HG03095 (cell line): ENCODE results near the gene NR3C1.
A peak's percentile ranks its signal among the peaks of the same experiment; 100 is the strongest.

Source experiments
- ATAC-seq: cut with Tn5 transposase; IDR thresholded peaks from one replicate; pipeline ENCODE4 v1.9.1; 2021; ENCODE audit warnings: moderate library complexity; ENCODE audit not compliant: unreplicated experiment

The NR3C1 gene

GRCh38 chr5:143426437-143426991, 23.0 kb upstream of the NR3C1 start:
- peak; percentile 63 for ATAC-seq

GRCh38 chr5:143425835-143426234, 22.3 kb upstream of the NR3C1 start:
- no peak for ATAC-seq

GRCh38 chr5:143418140-143418866, 14.8 kb upstream of the NR3C1 start:
- ATAC-seq: peak; percentile 44

DNA sequence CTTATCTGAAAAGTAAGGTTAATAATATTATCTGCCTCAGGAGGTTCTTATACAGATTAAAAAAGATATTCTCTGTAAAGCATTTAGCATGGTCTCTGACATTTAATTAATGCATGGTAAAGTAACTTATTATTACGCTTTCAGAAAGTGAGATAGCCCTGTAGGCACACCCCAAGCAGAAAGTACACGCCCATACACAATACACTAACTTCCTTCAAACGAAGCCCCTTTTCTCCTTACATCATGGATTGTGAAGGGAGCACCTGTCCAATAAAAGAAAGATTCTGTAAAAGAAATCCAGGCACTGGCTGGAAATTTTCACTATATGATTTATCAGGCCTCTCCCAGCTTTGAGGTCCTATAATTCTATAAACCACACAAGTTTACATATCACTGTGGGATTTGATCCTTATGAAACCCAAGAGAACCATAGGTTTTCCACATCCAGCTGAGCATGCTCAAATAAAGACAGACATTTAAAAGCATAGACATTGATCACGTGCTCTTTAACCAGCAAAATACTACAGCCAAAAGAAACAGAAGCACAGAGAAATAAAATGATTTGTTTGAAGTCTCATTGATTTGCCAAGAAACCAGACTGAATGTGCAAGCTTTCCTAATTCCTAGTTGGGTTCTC, 14.1 kb upstream of the NR3C1 start:
- no peak for ATAC-seq

- ATAC-seq: no peak
Observed at GRCh38 chr5:143416411-143416810, 12.9 kb upstream of the NR3C1 start.

DNA sequence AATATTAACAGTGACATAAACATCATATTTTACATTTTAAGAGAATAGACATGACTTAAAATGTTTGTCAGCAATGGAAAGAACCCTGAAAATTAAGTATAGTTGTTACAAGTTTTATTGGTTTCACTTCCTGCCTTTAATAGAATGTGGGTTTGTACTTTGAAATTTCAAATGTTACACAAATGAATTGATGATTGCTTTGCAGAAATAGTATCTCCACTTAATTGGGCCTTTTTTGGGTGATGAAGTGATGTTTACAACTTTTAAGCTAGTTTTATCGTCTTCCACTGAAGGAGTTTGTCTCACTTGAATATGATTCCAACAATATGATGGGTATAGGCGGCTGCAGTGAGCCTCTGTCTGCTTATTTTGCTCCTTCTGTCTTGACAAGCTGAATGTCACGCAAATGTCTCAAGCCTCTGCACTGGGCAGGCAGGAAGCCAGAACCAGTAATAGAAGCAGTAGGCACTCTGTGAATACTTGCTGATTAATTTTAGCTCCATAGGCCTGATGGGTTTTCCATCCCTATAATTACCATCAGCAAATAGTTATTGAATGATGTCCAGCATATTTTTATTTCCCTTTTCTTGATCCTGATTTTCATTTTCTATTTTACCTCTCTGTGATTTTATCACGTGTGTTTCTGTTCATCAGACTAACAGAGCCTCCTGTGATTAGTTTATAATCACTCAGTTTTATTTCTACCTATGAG, 10.6 kb upstream of the NR3C1 start:
- peak; percentile 48 for ATAC-seq

- ATAC-seq: no peak
Observed at GRCh38 chr5:143412661-143413342, 9.3 kb upstream of the NR3C1 start.

DNA sequence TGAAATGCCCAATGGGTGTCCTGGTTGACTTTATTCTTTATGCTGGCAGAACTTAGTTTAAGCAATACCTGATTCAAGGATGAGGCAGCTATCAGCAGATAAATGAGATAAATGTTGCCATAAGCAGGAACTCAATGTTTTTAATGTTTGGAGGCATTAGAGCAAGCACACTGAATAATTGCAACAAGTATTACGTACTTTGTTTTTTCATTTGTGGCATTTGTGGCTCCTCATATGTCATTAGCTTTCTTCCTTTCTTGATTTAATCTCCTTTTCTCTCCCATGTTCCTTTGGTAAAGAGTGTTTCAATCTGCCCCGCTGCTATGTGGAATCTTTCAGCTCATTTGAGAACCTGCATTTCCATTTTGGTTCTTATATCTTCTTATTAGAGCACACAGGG, 6.4 kb upstream of the NR3C1 start:
- ATAC-seq: no peak

DNA sequence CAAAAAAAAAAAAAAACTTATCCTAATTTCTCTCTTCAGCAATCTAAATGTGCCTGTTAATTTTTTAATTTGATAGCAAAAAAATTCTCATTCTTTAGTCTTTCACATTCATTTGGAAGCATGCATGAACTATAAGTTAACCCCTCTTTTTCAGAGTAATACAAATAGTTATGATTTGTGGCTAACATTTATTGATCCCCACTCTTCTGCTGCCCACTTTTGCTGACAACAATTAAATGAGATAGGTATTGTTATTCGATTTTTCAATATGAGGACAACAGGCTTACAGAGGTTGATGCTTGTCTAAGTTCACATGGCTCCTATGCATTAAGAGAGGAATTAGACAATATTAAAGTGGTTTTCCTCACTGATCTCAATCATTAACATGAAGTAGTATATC, 2.9 kb upstream of the NR3C1 start:
- ATAC-seq: no peak

DNA sequence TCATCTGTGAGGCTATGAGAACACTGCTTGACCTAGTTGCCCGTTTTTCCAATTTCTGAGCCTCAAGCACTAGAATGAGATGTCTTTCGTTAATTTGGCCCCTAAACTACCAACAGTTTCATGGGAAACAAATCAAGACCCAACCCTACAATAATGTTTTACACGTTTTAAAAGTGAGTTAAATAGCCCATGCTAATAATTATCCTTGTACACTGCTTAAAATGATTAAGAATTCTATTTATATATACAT, 2.3 kb upstream of the NR3C1 start:
- no peak for ATAC-seq

DNA sequence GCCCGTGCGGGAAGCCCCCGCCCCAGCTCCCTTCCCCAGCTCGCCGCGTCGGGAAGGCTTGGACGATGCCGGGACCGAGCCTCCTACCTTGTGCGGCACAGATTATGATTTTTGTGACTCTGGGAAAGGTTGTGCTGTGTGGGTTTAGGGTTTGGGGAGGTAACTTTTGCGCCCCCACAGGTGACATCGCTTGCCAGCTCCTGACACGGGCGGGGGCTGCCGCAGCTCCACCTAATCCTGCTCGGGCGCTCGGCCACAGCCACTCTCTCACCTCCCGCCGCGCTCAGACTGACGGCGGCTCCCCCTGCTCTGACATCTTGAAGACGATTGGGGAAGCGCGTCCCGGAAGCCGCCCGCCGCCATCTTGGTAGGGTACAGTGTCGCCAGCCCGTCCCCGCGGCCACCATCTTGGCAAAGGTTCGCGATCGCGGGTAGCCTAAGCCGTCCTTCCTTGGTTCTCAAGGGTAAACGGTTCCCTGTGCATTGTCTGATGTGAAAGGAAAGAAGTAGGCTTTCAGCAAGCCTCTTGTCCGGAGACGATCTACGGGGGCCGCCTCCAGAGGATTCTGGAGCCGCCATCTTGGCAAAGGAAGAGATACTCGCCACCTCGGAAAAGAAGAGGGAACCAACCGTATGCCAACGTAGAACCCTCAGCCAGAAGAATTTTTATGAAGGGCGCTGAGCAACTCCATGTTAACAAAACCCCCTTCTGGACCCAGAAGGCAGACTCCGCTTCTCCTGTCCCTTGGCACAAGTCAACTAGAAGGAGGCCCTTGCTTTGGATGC, 1.8 kb upstream of the NR3C1 start:
- ATAC-seq: peak; percentile 28

DNA sequence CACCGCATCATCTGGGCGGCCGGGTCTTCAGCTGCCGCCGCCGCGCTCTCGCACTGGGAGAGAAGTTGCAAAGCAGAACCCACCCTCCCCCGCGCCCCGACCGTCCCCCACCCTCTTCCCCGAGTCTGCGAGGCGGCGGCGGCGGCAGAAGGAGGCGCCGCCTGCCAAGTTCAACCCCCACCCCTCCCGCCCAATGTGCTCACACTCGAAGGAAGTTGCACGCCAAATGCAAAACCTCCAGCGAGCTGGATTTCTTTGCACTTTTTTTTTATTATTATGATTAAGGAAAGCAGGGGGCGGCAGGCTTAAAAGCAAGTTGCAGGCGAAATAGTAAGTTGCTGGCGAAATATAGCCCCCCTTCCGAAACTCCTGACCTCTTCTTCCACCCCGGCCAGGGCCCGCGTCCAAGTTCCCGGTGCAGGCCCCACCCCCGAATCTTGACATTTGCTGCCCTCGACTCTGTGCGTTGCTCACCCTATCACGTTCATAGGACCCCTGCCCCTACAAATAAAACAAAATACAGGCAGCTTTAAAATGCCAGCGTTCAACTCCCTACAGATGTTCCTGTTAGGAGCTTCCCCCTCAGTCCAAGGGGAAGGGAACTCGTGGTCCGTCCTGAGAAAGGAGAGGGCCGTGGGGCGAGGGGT, 1.1 kb upstream of the NR3C1 start:
- ATAC-seq: peak; percentile 13

DNA sequence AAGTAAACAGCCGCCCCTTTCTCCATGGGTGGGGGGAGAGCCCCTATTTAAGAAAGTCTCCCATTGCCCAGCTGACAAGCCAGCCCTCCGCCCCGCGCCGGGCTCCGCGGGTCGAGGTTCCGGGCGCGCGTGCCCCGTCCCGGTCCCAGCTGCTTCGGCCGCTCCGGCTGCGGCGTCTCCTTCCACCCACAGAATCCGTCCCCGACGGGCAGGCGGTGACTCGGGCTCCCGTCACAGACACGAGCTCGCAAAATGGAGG, 223 bp downstream of the NR3C1 start:
- ATAC-seq: peak; percentile 3

- ATAC-seq: no peak
Observed at GRCh38 chr5:143402553-143403333, 743 bp downstream of the NR3C1 start.

DNA sequence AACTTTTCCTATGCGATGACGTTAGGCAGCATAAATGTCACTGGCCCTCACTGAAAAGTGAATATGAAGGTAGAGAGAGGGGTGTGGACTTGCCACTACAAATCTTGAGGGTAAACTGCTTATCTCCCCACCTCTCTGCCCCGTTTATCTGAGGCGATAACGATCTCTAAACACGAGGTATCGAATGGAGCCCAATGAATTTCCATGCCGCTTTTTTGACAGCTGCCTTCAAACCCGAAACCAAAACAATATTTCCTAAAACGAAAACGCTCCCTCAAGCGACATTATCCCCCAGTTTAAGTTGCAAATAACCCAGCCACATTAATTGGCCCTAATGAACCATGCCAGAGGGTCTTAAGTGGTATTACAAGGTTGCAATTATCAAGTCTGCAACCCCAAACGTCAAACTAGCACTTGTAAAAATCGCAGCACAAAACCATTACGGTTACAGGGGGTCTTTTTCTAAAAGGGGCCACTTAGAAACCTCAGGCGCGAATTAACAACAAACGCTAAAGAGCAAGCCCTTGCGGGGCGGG, 1.4 kb downstream of the NR3C1 start:
- no peak for ATAC-seq

- no peak for ATAC-seq
Observed at GRCh38 chr5:143401227-143402016, 2.1 kb downstream of the NR3C1 start.

DNA sequence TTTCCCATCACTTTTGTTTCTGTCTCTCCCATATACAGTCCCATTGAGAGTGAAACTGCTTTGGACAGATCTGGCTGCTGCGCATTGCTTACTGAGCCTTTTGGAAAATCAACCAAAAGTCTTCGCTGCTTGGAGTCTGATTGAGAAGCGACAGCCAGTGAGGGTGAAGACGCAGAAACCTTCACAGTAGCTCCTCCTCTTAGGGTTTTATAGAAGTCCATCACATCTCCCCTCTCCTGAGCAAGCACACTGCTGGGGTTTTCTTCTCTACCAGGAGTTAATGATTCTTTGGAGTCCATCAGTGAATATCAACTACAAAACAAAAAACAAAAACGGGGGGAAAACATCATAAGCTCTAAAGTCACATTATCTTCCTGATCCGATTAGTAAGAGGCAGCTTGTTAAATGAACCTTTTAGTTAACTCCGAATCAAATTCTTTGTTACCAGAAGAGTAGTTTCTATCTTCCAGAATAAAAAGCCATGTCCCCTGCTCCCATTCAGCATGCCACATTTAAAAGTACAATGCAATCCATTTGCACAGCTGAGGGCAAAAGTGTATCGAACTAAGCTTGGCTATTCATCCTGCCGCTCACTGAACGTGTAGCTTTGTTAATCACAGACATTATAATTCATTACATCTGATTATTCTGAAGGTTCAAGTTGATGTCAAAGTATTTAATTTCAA, 2.8 kb downstream of the NR3C1 start:
- no peak for ATAC-seq
